ENCODE measurements around the gene TRAPPC10.

TRAPPC10 gene

GRCh38 chr21:44076316-44076715 lies 64.2 kb downstream of the TRAPPC10 start:
- Histone ChIP-seq H3K9me3 (no peaks in the 10 kb centered on the region), H3K27ac (no peak overlapping the region), H3K27me3 (no peaks in the 10 kb centered on the region), H3K4me3 (ENCODE audit: low read depth in 1 of 2, low read length in 1 of 2) (no peak overlapping the region), H3K36me3 (peaks cover 95% of the 10 kb centered on the region), H3K4me1 (ENCODE audit: control insufficient read depth in 1 of 2, insufficient read depth in 1 of 2, low read depth in 1 of 2, low read length in 1 of 2) (no peaks in the 10 kb centered on the region)
- TF ChIP-seq CTCF (IDR thresholded peaks at IDR 0.05): no peak

- Histone ChIP-seq H3K27me3 (no peaks in the 10 kb centered on the region), H3K36me3 (peaks cover 96% of the 10 kb centered on the region), H3K4me1 (ENCODE audit: control insufficient read depth in 1 of 2, insufficient read depth in 1 of 2, low read depth in 1 of 2, low read length in 1 of 2) (no peaks in the 10 kb centered on the region), H3K27ac (no peak overlapping the region), H3K9me3 (no peaks in the 10 kb centered on the region), H3K4me3 (ENCODE audit: low read depth in 1 of 2, low read length in 1 of 2) (no peak overlapping the region)
- no peak for TF ChIP-seq CTCF (IDR thresholded peaks at IDR 0.05)
These were observed 66.4 kb downstream of the TRAPPC10 start for GRCh38 chr21:44078411-44078981.

GRCh38 chr21:44079446-44079845 lies 67.3 kb downstream of the TRAPPC10 start:
- Histone ChIP-seq H3K9me3 (no peaks in the 10 kb centered on the region), H3K4me3 (ENCODE audit: low read depth in 1 of 2, low read length in 1 of 2) (no peak overlapping the region), H3K4me1 (ENCODE audit: control insufficient read depth in 1 of 2, insufficient read depth in 1 of 2, low read depth in 1 of 2, low read length in 1 of 2) (no peaks in the 10 kb centered on the region), H3K36me3 (peaks cover 98% of the 10 kb centered on the region), H3K27ac (no peak overlapping the region), H3K27me3 (no peaks in the 10 kb centered on the region)
- no peak for TF ChIP-seq CTCF (IDR thresholded peaks at IDR 0.05)

- Histone ChIP-seq H3K27ac (no peak overlapping the region), H3K9me3 (no peaks in the 10 kb centered on the region), H3K4me3 (ENCODE audit: low read depth in 1 of 2, low read length in 1 of 2) (no peak overlapping the region), H3K4me1 (ENCODE audit: control insufficient read depth in 1 of 2, insufficient read depth in 1 of 2, low read depth in 1 of 2, low read length in 1 of 2) (no peaks in the 10 kb centered on the region), H3K27me3 (no peaks in the 10 kb centered on the region), H3K36me3 (peaks cover 98% of the 10 kb centered on the region)
- no peak for TF ChIP-seq CTCF (IDR thresholded peaks at IDR 0.05)
These were observed 67.7 kb downstream of the TRAPPC10 start for GRCh38 chr21:44079846-44080245.

- Histone ChIP-seq H3K4me1 (ENCODE audit: control insufficient read depth in 1 of 2, insufficient read depth in 1 of 2, low read depth in 1 of 2, low read length in 1 of 2) (peaks cover 7 to 8% of the 10 kb centered on the region in 2 experiments), H3K36me3 (peaks cover 93% of the 10 kb centered on the region), H3K9me3 (no peaks in the 10 kb centered on the region), H3K4me3 (ENCODE audit: low read depth in 1 of 2, low read length in 1 of 2) (no peak overlapping the region), H3K27ac (no peak overlapping the region), H3K27me3 (no peaks in the 10 kb centered on the region)
- TF ChIP-seq CTCF (IDR thresholded peaks at IDR 0.05): no peak
These were observed 70.7 kb downstream of the TRAPPC10 start for GRCh38 chr21:44082648-44083440.
